OCI-LY7 (cell line): ENCODE measurements around the gene CCDC92B. TPM values are rescaled to one million over a fixed set of nuclear protein-coding genes. Genes with fewer than 3 reads are reported as not detected.
A peak's percentile ranks its signal among the peaks of the same experiment; 100 is the strongest.

Experiments
- BruUV-seq: library from RNA; stranded (reverse); fragments of 400-500 nt; replicated peaks from 2 replicates; lab custom pipeline; 2021; lab: Mats Ljungman, UMichigan
- CTCF ChIA-PET: fragments of 300-600 bp; sonication (Branson Sonifier 250); formaldehyde crosslinking; loops from one replicate; lab custom pipeline; 2022; ENCODE audit warnings: antibody characterized with exemption; ENCODE audit not compliant: unreplicated experiment; lab: Charles Lee
- POLR2A ChIA-PET: fragments of 300-600 bp; sonication (Branson Sonifier 250); formaldehyde crosslinking; loops from one replicate; lab custom pipeline; 2022; ENCODE audit warnings: antibody characterized with exemption; lab: Charles Lee
- DNase-seq: peaks from one replicate; pipeline ENCODE4 v3.0.0-alpha.2; 2015; ENCODE audit warnings: low spot score
- H2AFZ ChIP-seq: fragments of 200-600 bp; sonication (generic), shearing (Covaris generic); 2 replicates; pipeline ENCODE4 v1.6.1; 2014; ENCODE audit warnings: mild to moderate bottlenecking, antibody characterized with exemption, low read length, moderate library complexity
- H3K27ac ChIP-seq: fragments of 200-600 bp; sonication (generic); 2 replicates; pipeline ENCODE4 v1.5.1; 2014; ENCODE audit warnings: mixed run types, low read depth, mild to moderate bottlenecking, moderate library complexity, low read length, inconsistent platforms; ENCODE audit not compliant: poor library complexity, severe bottlenecking
- H3K36me3 ChIP-seq: fragments of 200-600 bp; sonication (generic); 2 replicates; pipeline ENCODE4 v1.6.1; 2014; ENCODE audit warnings: mild to moderate bottlenecking, antibody characterized with exemption, low read length, moderate library complexity, mixed read lengths; ENCODE audit not compliant: insufficient read depth
- H3K4me1 ChIP-seq: fragments of 200-600 bp; sonication (generic); 2 replicates; pipeline ENCODE4 v1.5.1; 2014; ENCODE audit warnings: mild to moderate bottlenecking, low read length; ENCODE audit not compliant: insufficient read depth, poor library complexity, severe bottlenecking
- H3K4me2 ChIP-seq: fragments of 200-600 bp; sonication (generic); 2 replicates; pipeline ENCODE4 v1.6.1; 2014; ENCODE audit warnings: mild to moderate bottlenecking, low read length
- H3K4me3 ChIP-seq: fragments of 200-600 bp; sonication (generic); 2 replicates; pipeline ENCODE4 v1.5.1; 2014; ENCODE audit warnings: mild to moderate bottlenecking, low read depth, low read length; ENCODE audit not compliant: poor library complexity, severe bottlenecking
- H3K79me2 ChIP-seq: fragments of 200-600 bp; sonication (generic); 2 replicates; pipeline ENCODE4 v1.6.1; 2016; ENCODE audit warnings: low read depth, mild to moderate bottlenecking, low read length, moderate library complexity, mixed read lengths; ENCODE audit not compliant: insufficient read depth
- H3K9me2 ChIP-seq: fragments of 200-600 bp; sonication (generic); 2 replicates; pipeline ENCODE4 v1.6.1; 2016; ENCODE audit warnings: mild to moderate bottlenecking, low read length, mixed read lengths; ENCODE audit not compliant: insufficient read depth
- H3K9me3 ChIP-seq: fragments of 200-600 bp; sonication (generic); 2 replicates; pipeline ENCODE4 v1.6.1; 2014; ENCODE audit warnings: mild to moderate bottlenecking, mixed run types, low read length, mixed read lengths
- H4K20me1 ChIP-seq: fragments of 200-600 bp; sonication (generic); 2 replicates; pipeline ENCODE4 v1.6.1; 2014; ENCODE audit warnings: mild to moderate bottlenecking, antibody characterized with exemption, low read length, moderate library complexity, mixed read lengths; ENCODE audit not compliant: insufficient read depth
- EZH2phosphoT487 ChIP-seq: fragments of 200-600 bp; sonication (generic); IDR thresholded peaks from 2 replicates; pipeline ENCODE4 v1.6.1; 2018; ENCODE audit warnings: low read depth, borderline replicate concordance, mild to moderate bottlenecking, mixed run types, antibody characterized with exemption, low read length, moderate library complexity, mixed read lengths
- intact Hi-C: fragments of 100-400 bp; cut with micrococcal nuclease; formaldehyde crosslinking; loops from one replicate; pipeline ENCODE4 v1.10.0; 2022; ENCODE audit not compliant: unreplicated experiment
- total RNA-seq, 2 experiments: library from RNA; depleted of rRNA in 1 of 2; stranded (reverse); fragments of >200 nt in 1 of 2; shearing (Covaris generic) in 1 of 2; gene quantifications; 2 replicates each; pipeline ENCODE4 v1.2.3, GENCODE V29; 2014 to 2022
- TF ChIP-seq, protein P1 (sequence below): fragments of 200-600 bp; sonication (generic); conservative IDR thresholded peaks from 2 replicates; pipeline ENCODE4 v1.5.1; 2014; ENCODE audit warnings: mild to moderate bottlenecking, antibody characterized with exemption, low read length, moderate library complexity, mixed read lengths

The CCDC92B gene
- total RNA-seq, 2 experiments from 2014 or later, result not detected

DNA sequence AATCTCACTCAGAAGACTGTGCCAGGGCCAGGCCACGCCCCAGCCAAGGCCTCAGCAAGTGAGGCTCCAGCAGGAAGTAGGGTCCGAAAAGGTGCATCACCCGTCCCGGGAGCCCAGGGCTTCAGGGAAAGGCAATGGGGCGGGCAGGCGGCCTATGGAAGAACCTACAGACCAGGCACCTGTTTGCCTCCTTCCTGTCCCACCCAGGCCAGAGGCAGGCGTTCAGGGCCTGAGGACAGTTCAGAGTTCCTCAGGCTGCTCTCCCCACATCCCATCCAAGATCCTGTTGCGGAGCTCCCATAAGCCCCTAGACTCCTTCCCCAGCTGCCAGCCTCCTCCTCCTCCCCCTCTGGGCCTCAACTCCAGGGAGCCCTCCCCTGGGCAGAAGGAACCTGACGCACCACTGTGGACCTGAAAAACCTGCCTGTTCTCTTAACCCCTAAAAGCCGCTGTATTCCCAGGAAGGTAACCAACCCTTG, 40.2 kb downstream of the CCDC92B start:
- ChIA-PET CTCF (interaction anchor here (0.7 kb wide), 1 partner anchor 137 kb away, joined by 5 read pairs; no protein-coding TSS in a partner anchor), POLR2A (no interaction called here)
- Histone ChIP-seq H3K9me2 (no peaks in the 10 kb centered on the region), H4K20me1 (peaks cover 9% of the 10 kb centered on the region), H3K4me1 (peaks cover 35% of the 10 kb centered on the region), H3K4me3 (peak overlapping the region; percentile 100), H3K36me3 (peaks cover 49% of the 10 kb centered on the region), H3K9me3 (no peaks in the 10 kb centered on the region), H2AFZ (no peak overlapping the region), H3K79me2 (peaks cover 83% of the 10 kb centered on the region), H3K4me2 (peak overlapping the region; percentile 100), H3K27ac (peak overlapping the region; percentile 65)
- no TSS peak for BruUV-seq
- TF ChIP-seq EZH2phosphoT487, result no peak
- TF ChIP-seq, protein P1, sequence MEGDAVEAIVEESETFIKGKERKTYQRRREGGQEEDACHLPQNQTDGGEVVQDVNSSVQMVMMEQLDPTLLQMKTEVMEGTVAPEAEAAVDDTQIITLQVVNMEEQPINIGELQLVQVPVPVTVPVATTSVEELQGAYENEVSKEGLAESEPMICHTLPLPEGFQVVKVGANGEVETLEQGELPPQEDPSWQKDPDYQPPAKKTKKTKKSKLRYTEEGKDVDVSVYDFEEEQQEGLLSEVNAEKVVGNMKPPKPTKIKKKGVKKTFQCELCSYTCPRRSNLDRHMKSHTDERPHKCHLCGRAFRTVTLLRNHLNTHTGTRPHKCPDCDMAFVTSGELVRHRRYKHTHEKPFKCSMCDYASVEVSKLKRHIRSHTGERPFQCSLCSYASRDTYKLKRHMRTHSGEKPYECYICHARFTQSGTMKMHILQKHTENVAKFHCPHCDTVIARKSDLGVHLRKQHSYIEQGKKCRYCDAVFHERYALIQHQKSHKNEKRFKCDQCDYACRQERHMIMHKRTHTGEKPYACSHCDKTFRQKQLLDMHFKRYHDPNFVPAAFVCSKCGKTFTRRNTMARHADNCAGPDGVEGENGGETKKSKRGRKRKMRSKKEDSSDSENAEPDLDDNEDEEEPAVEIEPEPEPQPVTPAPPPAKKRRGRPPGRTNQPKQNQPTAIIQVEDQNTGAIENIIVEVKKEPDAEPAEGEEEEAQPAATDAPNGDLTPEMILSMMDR, result no peak
- peak; percentile 68 for DNase-seq
- intact Hi-C loops, result no loop called here

- Histone ChIP-seq H2AFZ (no peak overlapping the region), H4K20me1 (peaks cover 9% of the 10 kb centered on the region), H3K9me2 (no peaks in the 10 kb centered on the region), H3K9me3 (no peaks in the 10 kb centered on the region), H3K79me2 (peaks cover 81% of the 10 kb centered on the region), H3K4me1 (peaks cover 32% of the 10 kb centered on the region), H3K4me2 (peak overlapping the region; percentile 100), H3K36me3 (peaks cover 53% of the 10 kb centered on the region), H3K4me3 (peak overlapping the region; percentile 100), H3K27ac (peak overlapping the region; percentile 65)
- CTCF ChIA-PET, result interaction anchor here (0.7 kb wide), 1 partner anchor 136 kb away, joined by 5 read pairs; no protein-coding TSS in a partner anchor
- POLR2A ChIA-PET, result no interaction called here
- TF ChIP-seq, protein P1, result no peak
- TF ChIP-seq EZH2phosphoT487, result no peak
- DNase-seq, result no peak
- BruUV-seq, result no TSS peak
- intact Hi-C loops, result no loop called here
Measured at GRCh38 chr17:2708585-2709182, 40.8 kb downstream of the CCDC92B start.
